Measurements from ENCODE around the gene KIF21B.
A peak's percentile ranks its signal among the peaks of the same experiment; 100 is the strongest.

The KIF21B gene

DNA sequence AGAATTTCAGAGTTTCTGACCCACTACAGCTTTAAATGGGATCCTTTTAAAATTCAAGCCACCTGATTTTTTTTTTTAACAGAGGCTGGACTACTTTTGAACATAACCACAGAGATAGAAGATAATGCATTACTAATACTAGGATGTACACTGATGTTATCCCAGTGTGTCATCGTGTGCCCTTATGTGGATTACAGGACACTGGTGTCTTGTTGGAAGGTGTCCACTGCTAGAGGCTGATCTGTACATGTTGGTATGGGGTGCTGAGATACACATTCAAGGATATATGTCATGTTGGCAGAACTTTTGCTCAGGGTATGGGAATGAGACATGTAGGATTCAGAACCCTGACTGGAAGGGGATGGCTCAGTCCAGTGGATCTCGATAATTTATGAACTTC lies 72.5 kb downstream of the KIF21B start:
- no peak overlapping the region for H3K4ac ChIP-seq (ENCODE audit: low read depth in 1 of 2, low read length in 2 of 2)
- no peak overlapping the region for H3K4me3 ChIP-seq (ENCODE audit: insufficient read depth in 1 of 2, low read depth in 1 of 2, low read length in 2 of 2)
- no peak overlapping the region for H2AK5ac ChIP-seq (ENCODE audit: low read length, severe bottlenecking)
- H3K9ac ChIP-seq (ENCODE audit: low read length): no peak overlapping the region
- no peak overlapping the region for H2AFZ ChIP-seq (ENCODE audit: low read depth, low read length)
- H3K36me3 ChIP-seq (ENCODE audit: control insufficient read depth in 1 of 2, insufficient read depth in 2 of 2, low read depth in 1 of 2, low read length in 2 of 2): no peaks in the 10 kb centered on the region
- H2BK15ac ChIP-seq (ENCODE audit: low read depth, poor library complexity, severe bottlenecking): no peak overlapping the region
- H4K8ac ChIP-seq (ENCODE audit: low read length): no peak overlapping the region
- H4K91ac ChIP-seq (ENCODE audit: low read length): no peak overlapping the region
- no peak for DNase-seq
- H3K23ac ChIP-seq (ENCODE audit: low read length in 2 of 2): no peak overlapping the region
- H3K18ac ChIP-seq (ENCODE audit: low read depth in 1 of 2, low read length in 2 of 2): no peak overlapping the region
- H3K4me1 ChIP-seq (ENCODE audit: control insufficient read depth, insufficient read depth, low read depth, low read length): no peaks in the 10 kb centered on the region
- H3K27ac ChIP-seq (ENCODE audit: low read length, poor library complexity, severe bottlenecking): no peak overlapping the region
- H2BK12ac ChIP-seq (ENCODE audit: low read length in 2 of 2): no peak overlapping the region
- no peaks in the 10 kb centered on the region for H3K79me1 ChIP-seq (replicated peaks; ENCODE audit: low read length, poor library complexity, severe bottlenecking)
- no peak overlapping the region for H3K14ac ChIP-seq (ENCODE audit: low read length in 2 of 2)
- peaks cover 0 to 24% of the 10 kb centered on the region in 2 experiments for H3K27me3 ChIP-seq (ENCODE audit: control insufficient read depth in 1 of 2, insufficient read depth in 1 of 2, low read length in 2 of 2)
- no peak overlapping the region for H3K4me2 ChIP-seq (ENCODE audit: low read length, poor library complexity, severe bottlenecking)
- 90% methylated on average over 2 of the region's 2 CpGs for WGBS
- H2BK5ac ChIP-seq (ENCODE audit: low read depth, low read length, poor library complexity, severe bottlenecking): no peak overlapping the region
- no peak overlapping the region for H2BK120ac ChIP-seq (ENCODE audit: low read depth, low read length)
- H3K9me3 ChIP-seq (ENCODE audit: control insufficient read depth, low read length): peaks cover 21% of the 10 kb centered on the region

GRCh38 chr1:200949626-200950025 lies 73.9 kb downstream of the KIF21B start:
- Histone ChIP-seq H3K4me2 (ENCODE audit: low read length, poor library complexity, severe bottlenecking) (no peak overlapping the region), H3K14ac (ENCODE audit: low read length in 2 of 2) (no peak overlapping the region), H2BK120ac (ENCODE audit: low read depth, low read length) (no peak overlapping the region), H3K23ac (ENCODE audit: low read length in 2 of 2) (no peak overlapping the region), H3K79me1 (replicated peaks; ENCODE audit: low read length, poor library complexity, severe bottlenecking) (no peaks in the 10 kb centered on the region), H4K91ac (ENCODE audit: low read length) (no peak overlapping the region), H2BK5ac (ENCODE audit: low read depth, low read length, poor library complexity, severe bottlenecking) (no peak overlapping the region), H2BK15ac (ENCODE audit: low read depth, poor library complexity, severe bottlenecking) (no peak overlapping the region), H2AFZ (ENCODE audit: low read depth, low read length) (no peak overlapping the region), H3K18ac (ENCODE audit: low read depth in 1 of 2, low read length in 2 of 2) (no peak overlapping the region), H3K27ac (ENCODE audit: low read length, poor library complexity, severe bottlenecking) (no peak overlapping the region), H3K36me3 (ENCODE audit: control insufficient read depth in 1 of 2, insufficient read depth in 2 of 2, low read depth in 1 of 2, low read length in 2 of 2) (no peaks in the 10 kb centered on the region), H3K4me1 (ENCODE audit: control insufficient read depth, insufficient read depth, low read depth, low read length) (no peaks in the 10 kb centered on the region), H2AK5ac (ENCODE audit: low read length, severe bottlenecking) (no peak overlapping the region), H3K9ac (ENCODE audit: low read length) (no peak overlapping the region), H3K9me3 (ENCODE audit: control insufficient read depth, low read length) (peaks cover 21% of the 10 kb centered on the region), H3K4me3 (ENCODE audit: insufficient read depth in 1 of 2, low read depth in 1 of 2, low read length in 2 of 2) (peak overlapping the region in 1 of 2 experiments; percentile 7), H3K27me3 (ENCODE audit: control insufficient read depth in 1 of 2, insufficient read depth in 1 of 2, low read length in 2 of 2) (peaks cover 0 to 22% of the 10 kb centered on the region in 2 experiments), H2BK12ac (ENCODE audit: low read length in 2 of 2) (no peak overlapping the region), H4K8ac (ENCODE audit: low read length) (no peak overlapping the region), H3K4ac (ENCODE audit: low read depth in 1 of 2, low read length in 2 of 2) (no peak overlapping the region)
- WGBS: 89% methylated on average over 6 of the region's 8 CpGs
- DNase-seq: no peak

GRCh38 chr1:200947059-200947566 lies 76.4 kb downstream of the KIF21B start:
- no peak overlapping the region for H3K4me2 ChIP-seq (ENCODE audit: low read length, poor library complexity, severe bottlenecking)
- H3K4me3 ChIP-seq (ENCODE audit: insufficient read depth in 1 of 2, low read depth in 1 of 2, low read length in 2 of 2): no peak overlapping the region
- DNase-seq: no peak
- H4K91ac ChIP-seq (ENCODE audit: low read length): no peak overlapping the region
- H3K18ac ChIP-seq (ENCODE audit: low read depth in 1 of 2, low read length in 2 of 2): no peak overlapping the region
- no peak overlapping the region for H2AFZ ChIP-seq (ENCODE audit: low read depth, low read length)
- 100% methylated on average over 2 of the region's 3 CpGs for WGBS
- H3K27ac ChIP-seq (ENCODE audit: low read length, poor library complexity, severe bottlenecking): no peak overlapping the region
- H3K4ac ChIP-seq (ENCODE audit: low read depth in 1 of 2, low read length in 2 of 2): no peak overlapping the region
- H2BK5ac ChIP-seq (ENCODE audit: low read depth, low read length, poor library complexity, severe bottlenecking): no peak overlapping the region
- no peak overlapping the region for H3K23ac ChIP-seq (ENCODE audit: low read length in 2 of 2)
- H3K79me1 ChIP-seq (replicated peaks; ENCODE audit: low read length, poor library complexity, severe bottlenecking): no peaks in the 10 kb centered on the region
- no peak overlapping the region for H2BK120ac ChIP-seq (ENCODE audit: low read depth, low read length)
- no peak overlapping the region for H2BK15ac ChIP-seq (ENCODE audit: low read depth, poor library complexity, severe bottlenecking)
- peaks cover 31% of the 10 kb centered on the region for H3K9me3 ChIP-seq (ENCODE audit: control insufficient read depth, low read length)
- no peak overlapping the region for H2AK5ac ChIP-seq (ENCODE audit: low read length, severe bottlenecking)
- H2BK12ac ChIP-seq (ENCODE audit: low read length in 2 of 2): no peak overlapping the region
- no peaks in the 10 kb centered on the region for H3K36me3 ChIP-seq (ENCODE audit: control insufficient read depth in 1 of 2, insufficient read depth in 2 of 2, low read depth in 1 of 2, low read length in 2 of 2)
- no peak overlapping the region for H3K9ac ChIP-seq (ENCODE audit: low read length)
- H3K14ac ChIP-seq (ENCODE audit: low read length in 2 of 2): no peak overlapping the region
- H3K4me1 ChIP-seq (ENCODE audit: control insufficient read depth, insufficient read depth, low read depth, low read length): no peaks in the 10 kb centered on the region
- H4K8ac ChIP-seq (ENCODE audit: low read length): no peak overlapping the region
- peaks cover 0 to 12% of the 10 kb centered on the region in 2 experiments for H3K27me3 ChIP-seq (ENCODE audit: control insufficient read depth in 1 of 2, insufficient read depth in 1 of 2, low read length in 2 of 2)

- Histone ChIP-seq H3K23ac (ENCODE audit: low read length in 2 of 2) (no peak overlapping the region), H3K4ac (ENCODE audit: low read depth in 1 of 2, low read length in 2 of 2) (no peak overlapping the region), H2BK15ac (ENCODE audit: low read depth, poor library complexity, severe bottlenecking) (no peak overlapping the region), H2AK5ac (ENCODE audit: low read length, severe bottlenecking) (no peak overlapping the region), H2BK120ac (ENCODE audit: low read depth, low read length) (no peak overlapping the region), H3K4me2 (ENCODE audit: low read length, poor library complexity, severe bottlenecking) (no peak overlapping the region), H2BK5ac (ENCODE audit: low read depth, low read length, poor library complexity, severe bottlenecking) (no peak overlapping the region), H3K14ac (ENCODE audit: low read length in 2 of 2) (no peak overlapping the region), H3K4me3 (ENCODE audit: insufficient read depth in 1 of 2, low read depth in 1 of 2, low read length in 2 of 2) (no peak overlapping the region), H3K36me3 (ENCODE audit: control insufficient read depth in 1 of 2, insufficient read depth in 2 of 2, low read depth in 1 of 2, low read length in 2 of 2) (no peaks in the 10 kb centered on the region), H3K9me3 (ENCODE audit: control insufficient read depth, low read length) (peaks cover 36% of the 10 kb centered on the region), H3K4me1 (ENCODE audit: control insufficient read depth, insufficient read depth, low read depth, low read length) (no peaks in the 10 kb centered on the region), H3K27ac (ENCODE audit: low read length, poor library complexity, severe bottlenecking) (no peak overlapping the region), H3K79me1 (replicated peaks; ENCODE audit: low read length, poor library complexity, severe bottlenecking) (no peaks in the 10 kb centered on the region), H3K9ac (ENCODE audit: low read length) (no peak overlapping the region), H2AFZ (ENCODE audit: low read depth, low read length) (no peak overlapping the region), H2BK12ac (ENCODE audit: low read length in 2 of 2) (no peak overlapping the region), H4K91ac (ENCODE audit: low read length) (no peak overlapping the region), H4K8ac (ENCODE audit: low read length) (no peak overlapping the region), H3K27me3 (ENCODE audit: control insufficient read depth in 1 of 2, insufficient read depth in 1 of 2, low read length in 2 of 2) (peaks cover 0 to 12% of the 10 kb centered on the region in 2 experiments), H3K18ac (ENCODE audit: low read depth in 1 of 2, low read length in 2 of 2) (no peak overlapping the region)
- 77% methylated on average over 2 of the region's 3 CpGs for WGBS
- no peak for DNase-seq
Observed at GRCh38 chr1:200945111-200945510, 78.4 kb downstream of the KIF21B start.
